ENCODE data around the gene KIAA0040.

The KIAA0040 gene

GRCh38 chr1:175195281-175195680, 2.7 kb upstream of the KIAA0040 start:
- ChIA-PET POLR2A (no interaction called here), CTCF (interaction anchor here (0.6 to 1.7 kb wide), 5 partner anchors 29 to 123 kb away, joined by 3 to 8 read pairs (median 3); no protein-coding TSS in a partner anchor)
- no peaks in the 10 kb centered on the region for H3K9me3 ChIP-seq (ENCODE audit: control insufficient read depth, insufficient read depth, low read depth, low read length)
- no peak overlapping the region for H3K4me3 ChIP-seq (ENCODE audit: low read depth, low read length)
- TF ChIP-seq ZNF221 (tag by site-specific recombination; IDR thresholded peaks at IDR 0.05; ENCODE audit: borderline replicate concordance) (no peak), ZNF416 (tag by site-specific recombination; IDR thresholded peaks at IDR 0.05) (no peak), ZNF423 (tag by site-specific recombination; IDR thresholded peaks at IDR 0.05) (no peak), ZNF426 (tag by site-specific recombination; IDR thresholded peaks at IDR 0.05) (no peak), ZNF223 (tag by site-specific recombination; IDR thresholded peaks at IDR 0.05) (no peak), SP7 (tag by site-specific recombination; IDR thresholded peaks at IDR 0.05) (no peak), ZNF561 (tag by site-specific recombination; IDR thresholded peaks at IDR 0.05; ENCODE audit: borderline replicate concordance) (no peak), ZSCAN23 (tag by site-specific recombination; IDR thresholded peaks at IDR 0.05) (no peak), ZNF2 (tag by site-specific recombination; IDR thresholded peaks at IDR 0.05) (no peak), SCRT1 (tag by site-specific recombination; IDR thresholded peaks at IDR 0.05; ENCODE audit: borderline replicate concordance) (no peak), ZNF747 (tag by site-specific recombination; IDR thresholded peaks at IDR 0.05) (no peak), ZNF248 (tag by site-specific recombination; IDR thresholded peaks at IDR 0.05) (no peak), ZNF302 (tag by site-specific recombination; IDR thresholded peaks at IDR 0.05; ENCODE audit: low read depth) (no peak), KLF16 (tag by site-specific recombination; IDR thresholded peaks at IDR 0.05) (no peak), ZNF677 (tag by site-specific recombination; IDR thresholded peaks at IDR 0.05) (no peak), AEBP2 (tag by site-specific recombination; IDR thresholded peaks at IDR 0.05; ENCODE audit: borderline replicate concordance) (no peak)
- TF ChIP-seq, protein P1, sequence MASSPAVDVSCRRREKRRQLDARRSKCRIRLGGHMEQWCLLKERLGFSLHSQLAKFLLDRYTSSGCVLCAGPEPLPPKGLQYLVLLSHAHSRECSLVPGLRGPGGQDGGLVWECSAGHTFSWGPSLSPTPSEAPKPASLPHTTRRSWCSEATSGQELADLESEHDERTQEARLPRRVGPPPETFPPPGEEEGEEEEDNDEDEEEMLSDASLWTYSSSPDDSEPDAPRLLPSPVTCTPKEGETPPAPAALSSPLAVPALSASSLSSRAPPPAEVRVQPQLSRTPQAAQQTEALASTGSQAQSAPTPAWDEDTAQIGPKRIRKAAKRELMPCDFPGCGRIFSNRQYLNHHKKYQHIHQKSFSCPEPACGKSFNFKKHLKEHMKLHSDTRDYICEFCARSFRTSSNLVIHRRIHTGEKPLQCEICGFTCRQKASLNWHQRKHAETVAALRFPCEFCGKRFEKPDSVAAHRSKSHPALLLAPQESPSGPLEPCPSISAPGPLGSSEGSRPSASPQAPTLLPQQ (tag by site-specific recombination; IDR thresholded peaks at IDR 0.05), result no peak
- TF ChIP-seq, protein P2, sequence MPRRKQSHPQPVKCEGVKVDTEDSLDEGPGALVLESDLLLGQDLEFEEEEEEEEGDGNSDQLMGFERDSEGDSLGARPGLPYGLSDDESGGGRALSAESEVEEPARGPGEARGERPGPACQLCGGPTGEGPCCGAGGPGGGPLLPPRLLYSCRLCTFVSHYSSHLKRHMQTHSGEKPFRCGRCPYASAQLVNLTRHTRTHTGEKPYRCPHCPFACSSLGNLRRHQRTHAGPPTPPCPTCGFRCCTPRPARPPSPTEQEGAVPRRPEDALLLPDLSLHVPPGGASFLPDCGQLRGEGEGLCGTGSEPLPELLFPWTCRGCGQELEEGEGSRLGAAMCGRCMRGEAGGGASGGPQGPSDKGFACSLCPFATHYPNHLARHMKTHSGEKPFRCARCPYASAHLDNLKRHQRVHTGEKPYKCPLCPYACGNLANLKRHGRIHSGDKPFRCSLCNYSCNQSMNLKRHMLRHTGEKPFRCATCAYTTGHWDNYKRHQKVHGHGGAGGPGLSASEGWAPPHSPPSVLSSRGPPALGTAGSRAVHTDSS (tag by site-specific recombination; IDR thresholded peaks at IDR 0.05), result no peak
- H3K4me1 ChIP-seq (ENCODE audit: control insufficient read depth, insufficient read depth, low read length), result peaks cover 4% of the 10 kb centered on the region; the same call in 1 of the 2 replicates
- no peak overlapping the region for H3K27ac ChIP-seq (ENCODE audit: extremely low read depth, low read depth, low read length)
- no peaks in the 10 kb centered on the region for H3K36me3 ChIP-seq (ENCODE audit: control insufficient read depth in 2 of 2, insufficient read depth in 1 of 2, low read length in 2 of 2)

GRCh38 chr1:175193527-175193910, 943 bp upstream of the KIAA0040 start:
- CTCF ChIA-PET, result interaction anchor here (0.9 kb wide), 1 partner anchor 48 kb away, joined by 4 read pairs; no protein-coding TSS in a partner anchor
- H3K4me1 ChIP-seq (ENCODE audit: control insufficient read depth, insufficient read depth, low read length), result peaks cover 4% of the 10 kb centered on the region; the same call in 1 of the 2 replicates
- POLR2A ChIA-PET, result no interaction called here

More at GRCh38 chr1:175193527-175193910, 943 bp upstream of the KIAA0040 start:
- Histone ChIP-seq H3K36me3 (ENCODE audit: control insufficient read depth in 2 of 2, insufficient read depth in 1 of 2, low read length in 2 of 2) (no peaks in the 10 kb centered on the region), H3K4me3 (ENCODE audit: low read depth, low read length) (no peak overlapping the region), H3K9me3 (ENCODE audit: control insufficient read depth, insufficient read depth, low read depth, low read length) (no peaks in the 10 kb centered on the region), H3K27ac (ENCODE audit: extremely low read depth, low read depth, low read length) (peak overlapping the region; percentile 43; the same call in 1 of the 2 replicates)
- TF ChIP-seq ZNF221 (tag by site-specific recombination; IDR thresholded peaks at IDR 0.05; ENCODE audit: borderline replicate concordance) (no peak), ZNF549 (tag by site-specific recombination; IDR thresholded peaks at IDR 0.05) (no peak), PRDM1 (tag by site-specific recombination; IDR thresholded peaks at IDR 0.05) (no peak), ZBTB6 (tag by site-specific recombination; IDR thresholded peaks at IDR 0.05) (0 out of 2 replicates have a peak, but pooled peaks have one; percentile 42), ELK4 (IDR thresholded peaks at IDR 0.05; ENCODE audit: borderline replicate concordance, low read depth, low read length) (no peak), ZFHX2 (tag by site-specific recombination; conservative IDR thresholded peaks at IDR 0.05) (0 out of 2 replicates have a peak, but pooled peaks have one; percentile 13)
- TF ChIP-seq, protein P3, sequence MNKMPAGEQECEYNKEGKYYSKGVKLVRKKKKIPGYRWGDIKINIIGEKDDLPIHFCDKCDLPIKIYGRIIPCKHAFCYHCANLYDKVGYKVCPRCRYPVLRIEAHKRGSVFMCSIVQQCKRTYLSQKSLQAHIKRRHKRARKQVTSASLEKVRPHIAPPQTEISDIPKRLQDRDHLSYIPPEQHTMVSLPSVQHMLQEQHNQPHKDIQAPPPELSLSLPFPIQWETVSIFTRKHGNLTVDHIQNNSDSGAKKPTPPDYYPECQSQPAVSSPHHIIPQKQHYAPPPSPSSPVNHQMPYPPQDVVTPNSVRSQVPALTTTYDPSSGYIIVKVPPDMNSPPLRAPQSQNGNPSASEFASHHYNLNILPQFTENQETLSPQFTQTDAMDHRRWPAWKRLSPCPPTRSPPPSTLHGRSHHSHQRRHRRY (tag by site-specific recombination; IDR thresholded peaks at IDR 0.05), result no peak
